22Rv1 (cell line): Measurements from ENCODE around the gene VPS26A.

Experiments
- H3K27ac ChIP-seq: fragments of 450-650 bp; 2 replicates; pipeline ENCODE4 v1.5.1; 2017
- ZFX ChIP-seq: fragments of 450-650 bp; IDR thresholded peaks from 2 replicates; pipeline ENCODE4 v1.6.1; 2017; ENCODE audit warnings: antibody characterized with exemption, borderline replicate concordance
- TF ChIP-seq, protein P1 (sequence below): fragments of 450-650 bp; IDR thresholded peaks from 2 replicates; pipeline ENCODE4 v1.5.1; 2017; ENCODE audit warnings: mild to moderate bottlenecking

VPS26A gene

GRCh38 chr10:69104994-69105790 lies 18.8 kb upstream of the VPS26A start:
- no peak overlapping the region for H3K27ac ChIP-seq
- TF ChIP-seq, protein P1, sequence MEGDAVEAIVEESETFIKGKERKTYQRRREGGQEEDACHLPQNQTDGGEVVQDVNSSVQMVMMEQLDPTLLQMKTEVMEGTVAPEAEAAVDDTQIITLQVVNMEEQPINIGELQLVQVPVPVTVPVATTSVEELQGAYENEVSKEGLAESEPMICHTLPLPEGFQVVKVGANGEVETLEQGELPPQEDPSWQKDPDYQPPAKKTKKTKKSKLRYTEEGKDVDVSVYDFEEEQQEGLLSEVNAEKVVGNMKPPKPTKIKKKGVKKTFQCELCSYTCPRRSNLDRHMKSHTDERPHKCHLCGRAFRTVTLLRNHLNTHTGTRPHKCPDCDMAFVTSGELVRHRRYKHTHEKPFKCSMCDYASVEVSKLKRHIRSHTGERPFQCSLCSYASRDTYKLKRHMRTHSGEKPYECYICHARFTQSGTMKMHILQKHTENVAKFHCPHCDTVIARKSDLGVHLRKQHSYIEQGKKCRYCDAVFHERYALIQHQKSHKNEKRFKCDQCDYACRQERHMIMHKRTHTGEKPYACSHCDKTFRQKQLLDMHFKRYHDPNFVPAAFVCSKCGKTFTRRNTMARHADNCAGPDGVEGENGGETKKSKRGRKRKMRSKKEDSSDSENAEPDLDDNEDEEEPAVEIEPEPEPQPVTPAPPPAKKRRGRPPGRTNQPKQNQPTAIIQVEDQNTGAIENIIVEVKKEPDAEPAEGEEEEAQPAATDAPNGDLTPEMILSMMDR, result no peak
- TF ChIP-seq ZFX, result no peak

DNA sequence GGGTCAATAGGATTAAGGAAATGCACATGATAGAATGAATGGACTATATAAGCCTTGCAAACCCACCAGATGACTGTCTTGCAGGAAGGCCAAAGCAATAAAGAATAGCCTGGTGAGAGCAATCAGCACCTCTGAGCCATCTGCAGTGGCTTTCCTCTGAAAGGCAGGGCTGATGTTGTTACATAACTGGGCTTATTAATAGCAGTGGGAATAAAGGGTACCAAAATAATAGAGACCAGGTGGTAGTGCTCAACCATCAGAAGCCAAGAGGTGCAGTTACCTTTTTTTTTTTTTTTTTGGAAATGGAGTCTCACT lies 16.8 kb upstream of the VPS26A start:
- no peak overlapping the region for H3K27ac ChIP-seq
- no peak for TF ChIP-seq ZFX
- TF ChIP-seq, protein P1, result no peak

DNA sequence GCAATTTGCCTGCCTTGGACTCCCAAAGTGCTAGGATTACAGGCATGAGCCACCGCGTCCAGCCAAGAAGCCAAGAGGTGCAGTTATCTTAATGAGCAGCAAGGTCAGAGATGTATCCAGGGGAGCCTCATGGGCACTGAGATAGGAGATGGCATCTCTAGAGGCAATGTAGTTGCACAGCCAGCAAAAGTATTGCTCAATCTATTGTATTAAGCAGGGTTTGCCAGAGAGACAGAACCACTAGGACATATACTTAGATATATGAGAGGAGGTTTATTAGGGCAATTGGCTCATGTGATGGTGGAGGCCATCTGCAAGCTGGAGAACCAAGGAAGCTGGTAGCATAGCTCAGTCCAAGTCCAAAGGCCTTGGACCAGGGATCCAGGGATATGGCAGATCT lies 16.3 kb upstream of the VPS26A start:
- H3K27ac ChIP-seq, result no peak overlapping the region

GRCh38 chr10:69119896-69120295 lies 4.1 kb upstream of the VPS26A start:
- TF ChIP-seq ZFX, result no peak
- TF ChIP-seq, protein P1, result no peak
- no peak overlapping the region for H3K27ac ChIP-seq

More for the DNA sequence above, 16.3 kb upstream of the VPS26A start:
- no peak for TF ChIP-seq ZFX
- TF ChIP-seq, protein P1, result no peak

DNA sequence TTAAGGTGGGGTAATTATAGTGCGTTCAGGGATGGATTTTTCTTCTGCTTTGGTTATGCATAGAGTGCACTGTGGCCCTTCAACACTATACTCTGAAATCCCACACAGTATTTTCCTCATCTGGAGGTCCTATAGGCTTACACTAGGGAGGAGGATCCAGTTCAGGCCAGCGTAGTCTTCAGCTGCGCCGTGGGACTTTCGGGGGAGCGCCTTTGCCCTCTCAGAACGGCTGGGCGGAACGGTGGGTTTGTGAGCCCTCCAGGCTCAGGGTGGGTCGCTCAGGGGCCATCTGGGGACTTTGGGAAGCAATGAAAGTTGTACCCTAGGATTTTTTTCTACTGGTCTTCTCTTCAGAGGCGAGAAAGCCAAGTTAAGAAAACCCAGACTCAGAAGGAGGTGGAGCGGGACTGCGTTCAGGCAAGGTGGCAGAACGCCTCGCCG lies 652 bp upstream of the VPS26A start:
- TF ChIP-seq, protein P1, result peak; percentile 50
- TF ChIP-seq ZFX, result no peak
- H3K27ac ChIP-seq, result peak overlapping the region; percentile 93

- peak overlapping the region; percentile 93 for H3K27ac ChIP-seq
- TF ChIP-seq ZFX, result no peak
- TF ChIP-seq, protein P1, result no peak
Observed at GRCh38 chr10:69124563-69125268, 738 bp downstream of the VPS26A start.

GRCh38 chr10:69125554-69125953 lies 1.6 kb downstream of the VPS26A start:
- TF ChIP-seq ZFX, result no peak
- TF ChIP-seq, protein P1, result no peak
- no peak overlapping the region for H3K27ac ChIP-seq
